NK-92 (cell line): Measurements from ENCODE around the gene STUM.
"Not testable (repeated sequence)": the region's sequence is repeated elsewhere in the genome, so short reads cannot be mapped to it uniquely, and the experiment has no call there.

Experiments used
- DNase-seq: peaks from one replicate; lab custom pipeline; 2025; ENCODE audit not compliant: unreplicated experiment; lab: John Stamatoyannopoulos, UW

STUM gene

GRCh38 chr1:226548256-226549093 lies at the start of gene STUM:
TSS of gene STUM (plus strand) at chr1:226548764. CDS start at chr1:226548905, 141 bp downstream.
- no peak for DNase-seq

DNA sequence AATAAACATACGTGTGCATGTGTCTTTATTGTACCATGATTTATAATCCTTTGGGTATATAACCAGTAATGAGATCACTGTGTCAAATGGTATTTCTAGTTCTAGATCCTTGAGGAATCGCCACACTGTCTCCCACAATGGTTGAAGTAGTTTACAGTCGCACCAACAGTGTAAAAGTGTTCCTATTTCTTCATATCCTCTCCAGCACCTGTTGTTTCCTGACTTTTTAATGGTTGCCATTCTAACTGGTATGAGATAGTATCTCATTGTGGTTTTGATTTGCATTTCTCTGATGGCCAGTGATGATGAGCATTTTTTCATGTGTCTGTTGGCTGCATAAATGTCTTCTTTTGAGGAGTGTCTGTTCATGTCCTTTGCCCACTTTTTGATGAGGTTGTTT lies 48.9 kb upstream of the STUM start:
- not testable (repeated sequence) for DNase-seq

GRCh38 chr1:226506021-226506420 lies 42.5 kb upstream of the STUM start:
- DNase-seq: no peak

GRCh38 chr1:226506921-226507320 lies 41.6 kb upstream of the STUM start:
- no peak for DNase-seq

- no peak for DNase-seq
Measured at GRCh38 chr1:226510453-226510852, 38.1 kb upstream of the STUM start.

GRCh38 chr1:226511296-226511695 lies 37.3 kb upstream of the STUM start:
- no peak for DNase-seq

DNA sequence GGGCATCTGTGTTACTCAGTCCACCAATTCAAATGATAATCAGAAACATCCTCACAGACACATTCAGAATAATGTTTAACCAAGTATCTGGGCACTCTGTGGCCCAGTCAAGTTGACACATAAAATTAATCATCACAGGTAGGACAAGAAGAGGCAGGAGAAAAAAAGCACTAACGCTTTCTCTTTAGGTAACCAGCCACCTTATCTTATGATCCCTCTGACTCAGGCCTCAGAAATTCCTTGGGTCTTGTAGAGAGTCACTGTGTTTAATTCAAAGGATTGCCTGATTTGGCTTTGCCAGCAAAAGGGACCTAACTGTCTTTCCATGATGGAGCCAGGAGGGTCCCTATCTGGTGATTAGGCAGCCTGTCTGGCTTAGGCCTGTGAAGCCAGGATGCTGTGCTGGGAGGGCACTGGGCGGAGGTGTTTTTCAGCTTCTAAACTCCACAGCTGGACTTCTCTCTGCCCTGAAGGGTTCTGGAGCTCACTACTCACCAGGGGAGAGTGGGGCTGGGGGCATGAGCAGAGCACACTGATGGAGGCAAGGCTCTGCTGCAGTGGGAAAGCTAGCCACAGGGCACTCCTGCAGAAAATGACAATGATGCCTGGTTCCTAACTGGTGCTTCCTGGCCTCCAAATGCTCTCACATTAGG lies 36.4 kb upstream of the STUM start:
- DNase-seq: no peak

DNA sequence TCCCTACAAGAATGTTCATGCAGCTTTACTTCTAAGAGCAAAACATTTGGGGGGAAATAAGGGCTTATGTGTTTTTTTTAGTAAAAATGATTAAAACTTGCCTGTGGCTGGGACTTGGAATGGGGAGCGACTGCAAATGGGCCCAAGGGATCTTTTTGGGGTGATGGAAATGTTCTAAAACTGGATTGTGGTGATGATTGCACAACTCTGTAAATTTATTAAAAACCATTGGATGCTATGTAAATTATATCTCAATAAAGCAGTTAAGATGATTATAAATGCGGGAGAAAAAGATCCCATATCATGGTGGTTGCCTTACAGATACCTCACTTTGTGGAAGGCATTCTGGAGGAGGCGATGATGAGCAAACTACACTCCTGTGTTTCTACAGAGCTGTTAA lies 30.2 kb upstream of the STUM start:
- DNase-seq: no peak

DNA sequence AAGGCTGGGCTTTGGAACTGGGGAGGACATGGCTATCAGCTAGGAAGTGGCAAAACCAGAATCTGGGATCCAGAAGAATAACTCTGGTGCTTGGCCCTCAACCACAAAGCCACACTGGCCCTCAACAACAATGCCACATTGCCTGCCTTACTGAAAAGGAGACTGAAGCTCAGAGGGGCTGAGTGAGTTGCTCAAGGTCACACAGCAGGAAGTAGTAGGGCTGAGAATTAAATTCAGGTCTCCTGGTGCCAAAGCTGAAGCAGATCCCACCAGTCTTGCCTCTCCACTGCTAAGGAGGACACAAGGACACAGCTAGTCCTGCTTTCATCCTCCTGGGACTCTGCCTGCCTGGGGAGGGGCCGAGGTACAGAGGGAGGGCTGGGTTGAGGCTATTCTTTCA lies 29.4 kb upstream of the STUM start:
- DNase-seq: no peak

DNA sequence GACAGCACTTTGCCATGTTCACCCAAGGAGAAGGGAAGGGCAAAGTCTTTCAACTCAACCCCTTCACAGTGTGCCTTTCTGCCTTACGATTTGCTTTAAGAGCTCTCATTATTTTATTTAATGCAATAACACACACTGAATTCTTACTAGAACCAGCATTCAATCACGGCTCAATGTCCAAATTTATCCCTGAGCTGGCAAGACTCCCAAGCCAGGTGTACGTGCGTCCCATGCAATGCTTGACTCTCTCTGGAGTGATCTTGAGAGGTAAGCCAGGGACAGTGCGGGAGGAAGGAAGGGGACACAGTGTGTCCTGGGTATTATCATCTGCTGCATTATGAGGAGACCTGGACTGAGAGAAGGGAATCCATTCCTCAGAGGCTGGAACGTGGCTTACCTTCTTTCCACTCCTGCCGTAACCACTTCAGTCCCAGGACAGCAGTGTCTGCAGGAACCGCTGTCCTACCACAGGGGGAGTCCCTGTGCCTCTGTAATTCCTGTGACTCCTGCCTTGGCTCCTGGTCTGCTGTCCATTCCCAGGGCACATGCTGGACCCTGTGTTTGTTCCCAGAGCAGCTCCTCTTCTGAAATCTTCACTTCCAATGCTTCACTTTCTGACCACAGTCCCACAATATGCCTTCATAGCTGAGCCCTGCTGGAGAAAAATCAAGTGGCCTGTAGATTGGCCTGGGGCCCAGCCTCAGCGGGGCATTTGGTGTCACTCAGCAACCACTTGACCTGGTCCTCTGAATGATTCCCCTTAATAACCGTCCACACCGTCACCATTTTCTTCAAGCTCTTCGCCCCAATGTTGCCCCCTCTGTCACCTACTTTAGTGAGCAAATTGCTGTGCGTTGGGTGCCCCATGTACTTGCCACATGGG lies 28.6 kb upstream of the STUM start:
- DNase-seq: no peak

- no peak for DNase-seq
Measured at GRCh38 chr1:226520640-226521355, 27.8 kb upstream of the STUM start.

DNA sequence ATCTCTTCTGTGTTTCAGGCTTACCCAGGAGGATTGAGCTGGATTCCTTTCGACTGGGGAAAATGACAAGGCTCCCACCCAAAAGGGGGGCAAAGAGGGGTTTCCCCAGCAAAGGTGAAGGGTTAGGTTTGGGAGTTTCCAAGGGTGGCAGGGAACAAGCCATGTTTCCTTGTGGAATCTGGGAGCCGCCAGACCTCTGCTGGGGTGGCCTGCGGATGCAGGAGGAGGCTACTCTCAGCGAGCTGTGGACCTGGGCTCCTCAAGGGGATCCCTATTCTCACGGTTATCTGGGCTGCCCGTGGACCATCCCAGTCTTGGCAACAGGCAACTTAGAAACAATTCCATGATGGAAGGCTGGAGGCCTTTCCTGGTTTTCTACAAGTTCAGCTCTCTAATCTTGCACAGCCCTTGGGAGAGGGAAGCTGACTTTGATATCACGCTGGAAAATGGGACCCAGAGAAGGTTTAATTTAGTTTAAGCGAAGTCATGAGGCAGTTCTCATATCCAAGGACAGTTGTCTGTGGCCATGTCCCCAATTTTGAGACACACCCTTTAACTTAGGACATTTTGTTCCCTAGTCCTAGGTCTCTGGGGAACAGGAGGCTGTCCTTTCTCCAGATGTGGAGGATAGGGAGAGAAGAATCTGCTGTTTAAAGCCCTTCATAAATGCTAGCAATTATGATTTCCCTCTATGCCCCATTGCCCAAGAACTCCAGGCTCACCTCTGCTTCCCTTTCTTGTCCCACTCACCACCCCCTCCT lies 24.7 kb upstream of the STUM start:
- no peak for DNase-seq

GRCh38 chr1:226524547-226524946 lies 24.0 kb upstream of the STUM start:
- DNase-seq: no peak

DNA sequence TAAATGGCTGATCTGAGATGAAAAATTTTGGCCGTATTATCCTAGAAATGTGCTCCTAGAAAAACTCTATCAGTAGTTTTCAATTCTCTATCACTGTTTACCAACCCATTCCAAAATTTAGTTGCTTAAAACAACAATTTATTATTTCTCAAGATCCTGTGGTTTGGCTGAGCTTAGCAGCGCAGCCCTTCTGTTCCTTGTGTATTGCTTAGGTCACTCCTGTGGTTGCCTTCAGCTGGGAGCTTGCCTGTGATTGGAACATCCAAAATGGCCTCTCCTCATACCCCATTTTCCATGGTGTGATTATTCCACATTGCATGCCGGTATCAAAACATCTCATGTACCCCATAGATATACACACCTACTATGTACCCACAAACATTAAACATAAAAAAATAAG lies 22.8 kb upstream of the STUM start:
- no peak for DNase-seq

DNA sequence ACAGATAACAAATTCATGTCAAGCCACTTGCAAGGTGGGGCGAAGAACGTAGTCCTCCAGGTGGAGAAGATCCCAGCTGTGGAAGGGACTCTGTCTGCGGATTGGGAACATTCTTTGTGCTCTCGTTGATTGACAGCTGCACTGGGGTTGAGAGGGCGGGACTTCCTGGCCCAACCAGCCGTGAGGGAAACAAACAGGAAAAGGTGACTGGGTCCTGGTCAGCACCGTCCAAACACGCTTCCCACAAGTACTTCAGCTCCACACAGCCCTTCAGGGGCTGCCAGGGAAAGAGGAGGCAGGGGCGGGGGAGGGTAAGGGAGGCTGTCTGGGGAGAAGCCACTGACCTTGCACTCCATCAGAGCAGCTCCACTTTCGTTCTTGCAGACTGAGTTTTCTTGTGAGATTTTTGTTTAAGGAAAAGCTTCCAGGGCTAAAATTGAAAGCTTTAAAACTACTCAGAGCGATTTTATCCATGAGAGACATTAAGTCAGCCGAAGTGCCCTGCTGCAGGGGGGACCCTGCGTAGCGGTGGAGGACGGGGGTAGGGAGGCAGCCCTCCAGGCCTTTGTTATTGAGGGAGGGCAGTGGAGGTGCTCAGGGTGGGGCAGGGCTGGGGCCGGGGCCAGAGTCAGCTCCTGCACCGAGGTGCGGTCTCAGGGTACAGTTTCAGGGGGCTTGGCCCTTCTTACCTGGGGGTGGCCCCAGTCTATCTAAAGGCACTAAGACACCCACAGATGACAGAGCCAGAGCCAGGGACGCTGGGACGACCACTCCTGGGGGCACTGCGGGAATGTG lies 21.6 kb upstream of the STUM start:
- DNase-seq: no peak

DNA sequence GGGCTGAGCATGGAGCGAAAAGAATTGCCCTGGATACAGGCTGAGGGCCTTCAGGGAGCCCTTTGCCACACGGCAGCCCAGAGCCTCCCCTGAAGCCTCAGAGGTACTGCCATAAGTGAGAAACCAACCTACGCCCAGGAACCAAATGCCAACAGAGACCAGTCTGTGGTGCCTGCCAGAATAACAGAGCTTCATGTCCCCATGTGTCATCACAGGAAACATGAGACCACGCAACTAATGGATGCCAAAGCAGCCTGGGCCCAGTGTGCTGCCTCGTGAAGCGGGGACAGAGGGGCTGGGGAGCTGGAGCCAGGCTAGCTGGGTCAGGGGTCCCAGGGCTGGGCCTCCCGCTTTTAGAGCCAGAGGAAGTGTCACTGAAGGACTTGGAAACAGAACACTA lies 18.7 kb upstream of the STUM start:
- DNase-seq: no peak

- DNase-seq: no peak
Measured at GRCh38 chr1:226530591-226530990, 18.0 kb upstream of the STUM start.

GRCh38 chr1:226531360-226532093 lies 17.0 kb upstream of the STUM start:
- no peak for DNase-seq

- DNase-seq: no peak
Measured at GRCh38 chr1:226532553-226532952, 16.0 kb upstream of the STUM start.
